ENCODE results near the gene OSBPL10. TPM values are rescaled to one million over a fixed set of nuclear protein-coding genes. Genes with fewer than 3 reads are reported as not detected.

Gene OSBPL10
- total RNA-seq, 1 donor from 2014 or later = 8.4 TPM

- H3K27me3 Mint-ChIP-seq (ENCODE audit: insufficient read depth, low read depth) = peaks cover 2% of the 10 kb centered on the region
- H2AFZ ChIP-seq (replicated peaks) = no peak overlapping the region
- H3K4me1 ChIP-seq = no peaks in the 10 kb centered on the region
- H3K27ac ChIP-seq = no peak overlapping the region
- H3K4me1 Mint-ChIP-seq = no peaks in the 10 kb centered on the region
- TF ChIP-seq EZH2 (IDR thresholded peaks at IDR 0.05) = no peak
- no peak for TF ChIP-seq EZH2phosphoT487 (IDR thresholded peaks at IDR 0.05)
- TF ChIP-seq CTCF (IDR thresholded peaks at IDR 0.05) = no peak
- no peak overlapping the region for H3K9ac ChIP-seq
- H3F3A ChIP-seq (ENCODE audit: low read depth) = no peaks in the 10 kb centered on the region
- H3K9me3 Mint-ChIP-seq = no peaks in the 10 kb centered on the region
- no peak overlapping the region for H3K27ac Mint-ChIP-seq
- no peaks in the 10 kb centered on the region for H3K27me3 ChIP-seq
- no peak for DNase-seq (ENCODE audit: low spot score)
- no peaks in the 10 kb centered on the region for H3K9me3 ChIP-seq (ENCODE audit: low read depth)
- H3K4me2 ChIP-seq = no peak overlapping the region
- no peak overlapping the region for H3K4me3 ChIP-seq
- no peaks in the 10 kb centered on the region for H3K79me2 ChIP-seq (ENCODE audit: low read depth)
- H3K36me3 Mint-ChIP-seq = no peaks in the 10 kb centered on the region
- H3K36me3 ChIP-seq = no peaks in the 10 kb centered on the region
- H4K20me1 ChIP-seq (ENCODE audit: low read depth) = no peaks in the 10 kb centered on the region
- H3K4me3 Mint-ChIP-seq = no peak overlapping the region
Measured at GRCh38 chr3:31705736-31706135, 275.3 kb downstream of the OSBPL10 start.

GRCh38 chr3:31704591-31705179, 276.4 kb downstream of the OSBPL10 start:
- H2AFZ ChIP-seq (replicated peaks) = no peak overlapping the region
- H3K27ac ChIP-seq = no peak overlapping the region
- H3K4me2 ChIP-seq = no peak overlapping the region
- no peak overlapping the region for H3K9ac ChIP-seq
- no peak for TF ChIP-seq EZH2phosphoT487 (IDR thresholded peaks at IDR 0.05)
- TF ChIP-seq EZH2 (IDR thresholded peaks at IDR 0.05) = no peak
- no peak for TF ChIP-seq CTCF (IDR thresholded peaks at IDR 0.05)
- no peak for DNase-seq (ENCODE audit: low spot score)
- no peaks in the 10 kb centered on the region for H3K9me3 Mint-ChIP-seq
- H3K4me1 ChIP-seq = no peaks in the 10 kb centered on the region
- H3K27me3 Mint-ChIP-seq (ENCODE audit: insufficient read depth, low read depth) = peaks cover 2% of the 10 kb centered on the region
- H3F3A ChIP-seq (ENCODE audit: low read depth) = no peaks in the 10 kb centered on the region
- no peaks in the 10 kb centered on the region for H3K79me2 ChIP-seq (ENCODE audit: low read depth)
- H3K27ac Mint-ChIP-seq = no peak overlapping the region
- no peaks in the 10 kb centered on the region for H3K27me3 ChIP-seq
- no peaks in the 10 kb centered on the region for H3K4me1 Mint-ChIP-seq
- H3K36me3 ChIP-seq = no peaks in the 10 kb centered on the region
- no peak overlapping the region for H3K4me3 ChIP-seq
- no peaks in the 10 kb centered on the region for H3K9me3 ChIP-seq (ENCODE audit: low read depth)
- H3K4me3 Mint-ChIP-seq = no peak overlapping the region
- H4K20me1 ChIP-seq (ENCODE audit: low read depth) = no peaks in the 10 kb centered on the region
- H3K36me3 Mint-ChIP-seq = no peaks in the 10 kb centered on the region

GRCh38 chr3:31704156-31704555, 276.9 kb downstream of the OSBPL10 start:
- no peaks in the 10 kb centered on the region for H3K79me2 ChIP-seq (ENCODE audit: low read depth)
- H3K4me2 ChIP-seq = no peak overlapping the region
- no peaks in the 10 kb centered on the region for H3K4me1 ChIP-seq
- Mint-ChIP-seq H3K27me3 (ENCODE audit: insufficient read depth, low read depth) (peaks cover 2% of the 10 kb centered on the region), H3K4me3 (no peak overlapping the region), H3K27ac (no peak overlapping the region), H3K4me1 (no peaks in the 10 kb centered on the region), H3K36me3 (no peaks in the 10 kb centered on the region), H3K9me3 (no peaks in the 10 kb centered on the region)
- H2AFZ ChIP-seq (replicated peaks) = no peak overlapping the region
- H3K27ac ChIP-seq = no peak overlapping the region
- DNase-seq (ENCODE audit: low spot score) = no peak
- H3K27me3 ChIP-seq = no peaks in the 10 kb centered on the region
- H4K20me1 ChIP-seq (ENCODE audit: low read depth) = no peaks in the 10 kb centered on the region
- H3K9ac ChIP-seq = no peak overlapping the region
- H3K36me3 ChIP-seq = no peaks in the 10 kb centered on the region
- H3F3A ChIP-seq (ENCODE audit: low read depth) = no peaks in the 10 kb centered on the region
- H3K9me3 ChIP-seq (ENCODE audit: low read depth) = no peaks in the 10 kb centered on the region
- TF ChIP-seq EZH2phosphoT487 (IDR thresholded peaks at IDR 0.05) (no peak), EZH2 (IDR thresholded peaks at IDR 0.05) (no peak), CTCF (IDR thresholded peaks at IDR 0.05) (no peak)
- H3K4me3 ChIP-seq = no peak overlapping the region

All from neural progenitor cell (in vitro differentiated cells).